Measurements from ENCODE around the gene ODF2L. TPM values are rescaled to one million over a fixed set of nuclear protein-coding genes. Genes with fewer than 3 reads are reported as not detected.

ODF2L gene
- total and polyA plus RNA-seq, 2 of the 13 experiments (the other 11 are each of a cell fraction or from before 2014, with no cell fraction given) = 0.07 TPM; not detected in 1

GRCh38 chr1:86377341-86377740, 18.8 kb downstream of the ODF2L start (continued):
- TF ChIP-seq ZBTB25 (CRISPR knock-in tag; IDR thresholded peaks at IDR 0.05) (no peak), ZNF484 (CRISPR knock-in tag; IDR thresholded peaks at IDR 0.05; ENCODE audit: borderline replicate concordance, low read depth) (no peak), JUNB (CRISPR knock-in tag; IDR thresholded peaks at IDR 0.05; ENCODE audit: borderline replicate concordance) (no peak), SP4 (CRISPR knock-in tag; IDR thresholded peaks at IDR 0.05) (no peak), ZNF83 (CRISPR knock-in tag; IDR thresholded peaks at IDR 0.05; ENCODE audit: borderline replicate concordance) (no peak)

GRCh38 chr1:86375688-86376087, 20.4 kb downstream of the ODF2L start:
- intact Hi-C loops (cut with micrococcal nuclease; ENCODE audit: unreplicated experiment) = no loop called here
- no peaks in the 10 kb centered on the region for H3K79me2 ChIP-seq (ENCODE audit: insufficient read depth, low read length)
- in situ Hi-C loops (cut with HindIII; ENCODE audit: extremely low pct_ligation_motif_present, low pct_unique_long_range_greater_than_20kb) = no loop called here
- ChIA-PET CTCF (ENCODE audit: low intra/inter-chr PET ratio, low total read pairs) (no interaction called here), POLR2A (no interaction called here)
- H2AFZ ChIP-seq (ENCODE audit: low read length) = no peak overlapping the region
- H3K9me3 ChIP-seq (ENCODE audit: low read length) = peaks cover 8% of the 10 kb centered on the region
- no peak overlapping the region for H3K27ac ChIP-seq (ENCODE audit: extremely low read length, insufficient read depth, low read length)
- DNase-seq (ENCODE audit: low spot score) (no peak), ATAC-seq (no peak), FAIRE-seq (no peak)
- H3K4me2 ChIP-seq (ENCODE audit: low read depth, low read length) = no peak overlapping the region
- H3K36me3 ChIP-seq (replicated peaks in 1 of 2; ENCODE audit: control insufficient read depth in 1 of 2, insufficient read depth in 2 of 2, low read length in 2 of 2) = no peaks in the 10 kb centered on the region
- H3K4me1 ChIP-seq (ENCODE audit: insufficient read depth, low read length) = no peaks in the 10 kb centered on the region
- no peaks in the 10 kb centered on the region for H4K20me1 ChIP-seq (ENCODE audit: insufficient read depth, low read length)
- H3K9ac ChIP-seq (ENCODE audit: insufficient read depth, low read depth, low read length) = no peak overlapping the region
- H3K27me3 ChIP-seq (ENCODE audit: control insufficient read depth in 1 of 2, insufficient read depth in 2 of 2, low read length in 2 of 2) = no peaks in the 10 kb centered on the region
- no TSS peak for BruUV-seq (replicated peaks)
- H3K4me3 ChIP-seq (replicated peaks in 1 of 3; ENCODE audit: insufficient read depth in 1 of 3, low read depth in 2 of 3, low read length in 3 of 3) = no peak overlapping the region
- 0% methylated on average over 1 of the region's 1 CpG for WGBS (ENCODE audit: low lambda C conversion rate)
- TF ChIP-seq ZFYVE20 (CRISPR knock-in tag; IDR thresholded peaks at IDR 0.05; ENCODE audit: borderline replicate concordance, low read depth) (no peak), ZFAT (CRISPR knock-in tag; conservative IDR thresholded peaks at IDR 0.05) (no peak), AKNA (CRISPR knock-in tag; IDR thresholded peaks at IDR 0.05; ENCODE audit: borderline replicate concordance) (no peak), ZNF17 (CRISPR knock-in tag; IDR thresholded peaks at IDR 0.05) (no peak), ZNF784 (CRISPR knock-in tag; IDR thresholded peaks at IDR 0.05; ENCODE audit: borderline replicate concordance) (no peak), NFKB2 (CRISPR knock-in tag; IDR thresholded peaks at IDR 0.05; ENCODE audit: borderline replicate concordance) (no peak), ELK4 (CRISPR knock-in tag; IDR thresholded peaks at IDR 0.05; ENCODE audit: borderline replicate concordance) (no peak), ZNF792 (CRISPR knock-in tag; IDR thresholded peaks at IDR 0.05) (no peak)

Measured in HepG2 (cell line).